ENCODE data around the gene S100A8.
"Not testable (repeated sequence)": the region's sequence is repeated elsewhere in the genome, so short reads cannot be mapped to it uniquely, and the experiment has no call there.

S100A8 gene

DNA sequence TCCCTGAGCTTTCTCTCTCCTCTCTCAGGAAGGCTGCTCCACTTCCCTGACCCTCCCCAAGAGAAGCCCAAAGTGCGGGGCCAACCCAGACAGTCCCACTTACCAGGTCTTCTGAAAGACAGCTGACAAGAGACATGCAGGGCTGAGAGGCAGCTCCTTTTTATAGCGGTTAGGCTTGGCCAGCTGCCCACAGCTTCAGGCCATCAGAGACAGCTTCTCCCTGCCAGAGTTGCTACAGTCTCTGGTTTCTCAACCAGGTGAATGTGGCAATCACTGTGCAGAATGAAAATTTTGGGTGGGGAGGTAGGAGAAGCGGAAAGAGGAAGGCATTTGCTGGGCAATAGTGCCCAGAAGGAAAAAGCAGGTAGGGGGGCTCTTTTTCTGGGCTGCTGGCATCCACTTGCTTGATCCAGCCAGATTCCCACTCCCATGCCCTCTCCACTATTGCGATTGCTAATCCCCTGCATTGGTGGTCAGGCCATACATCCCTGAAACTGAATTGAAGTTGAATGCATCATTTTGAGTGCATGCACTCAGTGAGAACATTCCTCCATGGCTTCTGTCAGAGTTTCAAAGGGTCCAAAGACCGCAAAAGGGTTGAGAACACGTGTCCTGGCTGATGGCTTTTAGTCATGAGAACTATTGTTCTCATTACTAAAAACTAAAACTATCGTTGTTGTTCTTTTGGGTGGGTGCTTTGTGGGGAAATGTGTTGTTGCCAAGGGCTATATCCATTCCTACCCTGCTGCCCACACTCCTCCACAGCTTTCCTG, at the start of gene S100A8:
S100A8 (minus strand) TSS at position 136 of the 773 bp plus-strand sequence. CDS start 538 bp downstream, outside the sequence.
- DNase-seq (ENCODE audit: low read depth), result no peak

DNA sequence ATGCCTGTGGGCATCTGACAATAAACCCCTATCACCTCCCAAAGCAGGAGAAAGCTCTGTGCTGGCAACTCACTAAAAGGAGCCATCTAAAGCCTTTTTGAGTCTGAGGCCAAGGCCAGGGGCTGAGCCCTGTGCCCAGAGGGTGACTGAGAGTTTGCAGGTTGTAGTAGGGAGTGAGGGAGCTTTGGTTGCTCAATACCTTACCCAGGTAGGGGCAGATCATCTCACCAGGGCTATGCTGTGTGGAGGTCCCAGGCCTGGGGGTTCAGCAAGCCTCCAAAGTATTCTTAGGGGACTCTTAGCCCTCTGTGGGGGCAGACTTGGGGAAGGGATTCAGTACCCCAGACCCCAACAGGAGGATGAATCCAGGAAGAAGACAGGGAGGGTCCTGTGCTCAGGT, 48.4 kb upstream of the S100A8 start:
- no peak for DNase-seq (ENCODE audit: low read depth)

GRCh38 chr1:153438599-153438998, 47.7 kb upstream of the S100A8 start:
- DNase-seq (ENCODE audit: low read depth), result no peak

DNA sequence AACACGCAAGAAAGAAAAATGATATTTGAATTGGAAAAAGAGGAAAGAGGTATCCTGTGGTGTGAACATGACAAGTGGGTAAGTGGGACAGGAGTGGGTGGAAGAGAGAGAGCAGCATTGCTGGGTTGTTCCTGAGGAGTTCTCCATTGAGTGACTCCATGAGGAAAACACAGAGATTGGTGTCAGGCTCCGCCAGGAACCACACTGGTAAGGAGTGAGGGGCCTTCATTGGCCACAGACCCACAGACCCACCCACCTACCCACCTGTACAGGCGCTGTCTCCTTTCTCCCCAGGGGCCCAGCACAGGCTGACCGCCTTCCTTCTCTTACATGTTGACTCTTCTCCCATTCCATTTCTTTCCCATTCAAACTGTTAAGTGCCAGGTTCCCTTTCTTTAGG, 46.4 kb upstream of the S100A8 start:
- DNase-seq (ENCODE audit: low read depth), result no peak

GRCh38 chr1:153434746-153435455, 44.0 kb upstream of the S100A8 start:
- DNase-seq (ENCODE audit: low read depth), result no peak

GRCh38 chr1:153432874-153433681, 42.2 kb upstream of the S100A8 start:
- no peak for DNase-seq (ENCODE audit: low read depth)

DNA sequence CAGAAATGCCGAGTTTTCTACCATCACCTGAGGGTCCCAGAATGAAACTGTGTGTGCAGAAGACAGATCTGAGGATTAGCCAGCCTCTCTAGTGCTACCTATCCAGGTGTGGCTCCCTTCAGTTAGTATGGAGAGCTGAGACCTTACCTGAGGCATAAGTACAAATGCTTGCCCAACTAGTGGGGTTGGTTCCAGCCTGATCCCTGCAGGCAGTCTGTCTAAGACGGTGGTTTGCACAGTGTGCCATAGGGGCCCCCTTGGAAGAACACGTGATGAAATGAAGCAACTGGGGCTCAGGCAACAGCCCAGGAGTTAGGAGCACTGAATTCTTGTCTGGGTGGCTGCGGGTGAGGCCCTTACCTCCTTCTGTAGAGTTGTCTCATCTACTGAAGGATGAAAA, 41.1 kb upstream of the S100A8 start:
- DNase-seq (ENCODE audit: low read depth), result no peak

DNA sequence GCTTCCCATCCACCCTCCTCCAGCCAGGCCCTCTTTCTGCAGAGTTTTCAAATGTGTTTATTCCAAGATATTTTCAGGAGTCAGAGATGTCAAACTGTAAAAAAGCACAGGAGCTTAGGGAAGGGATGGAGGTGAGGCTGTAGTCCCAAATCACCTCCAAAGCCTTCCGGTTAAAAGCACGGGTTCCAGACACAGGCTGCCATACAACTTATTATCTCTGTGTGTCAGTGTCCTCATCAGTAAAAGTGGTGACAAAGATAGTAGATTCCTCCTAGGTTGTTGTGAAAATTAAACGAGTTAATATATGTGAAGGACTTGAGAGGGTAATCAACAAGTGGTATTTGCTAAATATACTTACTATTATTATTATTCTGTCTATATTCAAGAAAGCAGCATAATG, 40.6 kb upstream of the S100A8 start:
- DNase-seq (ENCODE audit: low read depth), result no peak

- DNase-seq (ENCODE audit: low read depth), result no peak
Measured at GRCh38 chr1:153431002-153431401, 40.1 kb upstream of the S100A8 start.

- no peak for DNase-seq (ENCODE audit: low read depth)
Measured at GRCh38 chr1:153430561-153430960, 39.7 kb upstream of the S100A8 start.

- DNase-seq (ENCODE audit: low read depth), result no peak
Measured at GRCh38 chr1:153430166-153430553, 39.3 kb upstream of the S100A8 start.

- DNase-seq (ENCODE audit: low read depth), result no peak
Measured at GRCh38 chr1:153429266-153430165, 38.6 kb upstream of the S100A8 start.

DNA sequence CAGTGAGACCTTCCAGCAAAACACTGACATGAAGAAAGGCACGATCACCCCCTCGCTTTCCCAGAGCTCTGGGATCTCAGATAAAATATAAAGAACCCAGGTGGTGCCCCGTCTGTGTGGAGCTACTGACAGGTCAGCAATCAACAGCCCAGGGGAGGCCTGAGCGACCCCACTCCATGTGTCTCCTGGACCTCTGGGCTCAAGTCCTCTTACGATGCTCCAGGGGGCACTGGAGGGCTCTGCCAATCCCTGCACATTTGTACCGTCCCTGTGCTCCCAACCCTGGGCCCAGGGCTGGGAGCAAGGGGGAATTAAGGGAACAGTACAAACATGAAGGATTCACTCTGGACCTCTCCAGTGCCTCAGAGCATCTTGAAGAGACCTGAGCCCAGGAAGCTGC, 37.9 kb upstream of the S100A8 start:
- no peak for DNase-seq (ENCODE audit: low read depth)

GRCh38 chr1:153428073-153428638, 37.3 kb upstream of the S100A8 start:
- no peak for DNase-seq (ENCODE audit: low read depth)

GRCh38 chr1:153426809-153427208, 35.9 kb upstream of the S100A8 start:
- no peak for DNase-seq (ENCODE audit: low read depth)

DNA sequence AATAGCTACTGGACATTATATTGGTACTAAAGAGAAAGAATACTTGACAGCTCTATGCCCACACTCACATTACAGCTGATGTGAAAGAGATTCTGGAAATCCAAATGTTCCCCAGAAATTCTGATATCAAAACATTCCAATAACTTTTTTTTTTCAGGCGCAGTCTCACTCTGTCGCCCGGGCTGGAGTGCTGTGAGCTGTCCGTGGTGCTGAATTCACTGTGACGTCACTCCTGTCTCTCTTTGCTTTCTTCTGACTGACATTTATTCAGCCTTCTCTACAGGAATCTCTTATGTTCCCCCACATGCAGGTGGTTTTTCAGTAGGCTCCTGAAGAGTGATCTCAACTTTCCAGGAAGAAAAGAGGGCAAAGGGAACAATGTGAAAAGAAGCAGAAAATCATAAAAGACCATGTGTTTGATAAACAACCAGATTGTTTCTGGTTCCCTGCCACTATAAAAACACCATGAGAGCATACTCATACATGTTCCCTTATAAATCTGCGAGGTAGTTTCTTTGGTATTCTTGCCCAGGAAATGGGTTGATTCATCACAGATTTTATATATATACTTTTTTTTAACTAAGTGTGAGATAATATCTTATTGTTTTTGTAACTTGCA, 31.7 kb upstream of the S100A8 start:
- peak; percentile 6 for DNase-seq (ENCODE audit: low read depth)

- no peak for DNase-seq (ENCODE audit: low read depth)
Measured at GRCh38 chr1:153420306-153420705, 29.4 kb upstream of the S100A8 start.

DNA sequence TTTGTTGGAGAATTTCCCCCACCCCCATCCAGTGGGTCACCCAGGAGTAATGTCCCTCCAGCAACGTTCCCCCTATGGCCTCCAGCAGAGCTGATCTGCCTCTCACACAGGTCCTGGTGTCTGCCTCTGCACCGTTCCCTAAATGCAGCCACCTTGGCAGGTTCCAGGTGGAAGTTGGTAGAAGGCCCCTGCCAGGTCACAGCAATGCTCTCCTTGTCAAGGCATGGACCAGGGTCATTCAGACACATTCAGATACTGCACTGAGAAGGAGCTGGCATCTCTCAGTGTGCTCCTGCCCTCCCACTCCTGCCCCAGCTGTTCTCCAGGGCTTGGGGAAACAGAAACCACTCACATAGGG, 28.5 kb upstream of the S100A8 start:
- not testable (repeated sequence) for DNase-seq (ENCODE audit: low read depth)

DNA sequence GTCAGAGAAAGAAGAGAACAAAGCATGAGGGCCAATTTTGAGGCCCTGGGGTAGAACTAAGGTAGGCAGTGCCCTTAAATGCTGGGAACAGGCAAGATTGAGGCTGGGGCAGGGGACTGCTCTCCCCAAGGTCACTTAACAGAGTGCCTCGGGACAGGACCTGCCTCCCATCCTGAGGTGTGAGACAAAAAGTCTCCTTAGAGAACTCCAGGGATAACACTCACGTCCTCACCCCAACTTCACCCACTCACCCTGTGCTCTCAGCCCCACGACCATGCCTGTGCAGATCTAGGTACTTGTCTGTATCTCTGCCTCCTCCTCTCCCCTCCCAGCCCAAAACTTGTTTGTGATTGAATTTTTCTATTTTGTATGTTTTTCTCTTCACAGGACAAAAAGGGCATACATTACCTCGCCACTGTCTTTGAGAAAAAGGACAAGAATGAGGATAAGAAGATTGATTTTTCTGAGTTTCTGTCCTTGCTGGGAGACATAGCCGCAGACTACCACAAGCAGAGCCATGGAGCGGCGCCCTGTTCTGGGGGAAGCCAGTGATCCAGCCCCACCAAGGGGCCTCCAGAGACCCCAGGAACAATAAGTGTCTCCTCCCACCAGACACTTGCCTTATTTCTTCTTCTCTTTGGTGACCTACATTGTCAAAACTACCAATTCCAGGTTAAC, 28.0 kb upstream of the S100A8 start:
- not testable (repeated sequence) for DNase-seq (ENCODE audit: low read depth)

DNA sequence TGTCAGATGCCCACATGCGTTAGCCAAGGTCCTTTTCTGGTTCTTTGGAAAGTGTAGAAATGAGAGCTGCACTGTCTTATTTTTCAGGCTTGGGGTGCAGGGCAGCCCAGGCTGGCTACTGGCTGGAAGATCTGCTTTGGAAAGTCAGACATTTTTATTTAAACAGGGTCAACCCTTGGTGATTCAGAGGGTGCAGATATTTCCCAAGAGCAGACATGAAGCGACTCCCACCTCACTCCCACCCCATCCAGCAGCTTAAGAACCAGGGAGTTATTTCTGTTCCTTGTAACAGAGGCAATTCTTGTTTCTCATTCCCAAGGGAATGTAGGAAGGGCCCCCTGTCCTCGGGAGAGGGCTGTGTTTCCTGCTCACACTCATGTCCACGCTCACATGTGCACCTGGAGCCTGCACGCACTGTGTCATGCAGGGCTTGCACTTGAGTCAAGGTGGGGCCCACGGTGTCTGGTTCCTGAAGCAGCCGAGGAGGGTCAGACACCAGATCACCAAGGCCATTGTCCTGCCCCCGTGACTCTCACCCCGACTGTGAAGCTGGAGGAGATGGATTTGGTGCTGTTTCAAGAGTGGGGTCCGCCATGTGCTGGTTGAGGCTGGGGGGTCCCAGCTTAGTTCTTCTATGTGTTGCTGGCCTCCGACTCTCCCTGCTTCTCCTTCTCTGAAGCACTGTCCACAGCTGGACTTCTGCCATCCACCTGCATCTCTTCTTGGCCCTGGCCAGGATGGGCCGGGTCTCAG, 26.4 kb upstream of the S100A8 start:
- DNase-seq (ENCODE audit: low read depth), result no peak
